ENCODE measurements around the gene PDE3A. TPM values are rescaled to one million over a fixed set of nuclear protein-coding genes. Genes with fewer than 3 reads are reported as not detected.

PDE3A gene
- total RNA-seq, 2 experiments from 2014 or later = not detected

- DNase-seq (ENCODE audit: low spot score) = no peak
- H3K4me3 ChIP-seq (ENCODE audit: low read depth, low read length, poor library complexity, severe bottlenecking) = no peak overlapping the region
- no peaks in the 10 kb centered on the region for H4K20me1 ChIP-seq (ENCODE audit: insufficient read depth, low read length)
- no peak overlapping the region for H3K4me2 ChIP-seq (ENCODE audit: low read length)
- ChIA-PET POLR2A (interaction anchor here (1.0 to 1.5 kb wide), 2 partner anchors 26 to 82 kb away, joined by 3 read pairs; no protein-coding TSS in a partner anchor), CTCF (ENCODE audit: unreplicated experiment) (no interaction called here)
- no peaks in the 10 kb centered on the region for H3K36me3 ChIP-seq (ENCODE audit: insufficient read depth, low read length)
- no peaks in the 10 kb centered on the region for H3K9me3 ChIP-seq (ENCODE audit: low read length)
- intact Hi-C loops (cut with micrococcal nuclease; ENCODE audit: unreplicated experiment) = no loop called here
- TF ChIP-seq EZH2phosphoT487 (IDR thresholded peaks at IDR 0.05; ENCODE audit: borderline replicate concordance, low read depth, low read length) (no peak), CTCF (conservative IDR thresholded peaks at IDR 0.05; ENCODE audit: low read length) (no peak)
- no peak overlapping the region for H3K27ac ChIP-seq (ENCODE audit: low read depth, low read length, poor library complexity, severe bottlenecking)
- no peak overlapping the region for H2AFZ ChIP-seq (ENCODE audit: low read length)
- no peaks in the 10 kb centered on the region for H3K79me2 ChIP-seq (ENCODE audit: insufficient read depth, low read depth, low read length)
- no peaks in the 10 kb centered on the region for H3K9me2 ChIP-seq (ENCODE audit: insufficient read depth, low read length)
- BruUV-seq (replicated peaks) = no TSS peak
- H3K4me1 ChIP-seq (ENCODE audit: insufficient read depth, low read length, poor library complexity, severe bottlenecking) = no peaks in the 10 kb centered on the region
Measured at GRCh38 chr12:20421421-20421820, 53.1 kb downstream of the PDE3A start.

GRCh38 chr12:20423557-20423956 lies 55.2 kb downstream of the PDE3A start:
- intact Hi-C loops (cut with micrococcal nuclease; ENCODE audit: unreplicated experiment) = no loop called here
- BruUV-seq (replicated peaks) = no TSS peak

GRCh38 chr12:20424841-20425240 lies 56.5 kb downstream of the PDE3A start:
- DNase-seq (ENCODE audit: low spot score) = no peak
- H2AFZ ChIP-seq (ENCODE audit: low read length) = no peak overlapping the region
- CTCF ChIA-PET (ENCODE audit: unreplicated experiment) = no interaction called here
- BruUV-seq (replicated peaks) = no TSS peak
- no peaks in the 10 kb centered on the region for H3K79me2 ChIP-seq (ENCODE audit: insufficient read depth, low read depth, low read length)
- no peak overlapping the region for H3K27ac ChIP-seq (ENCODE audit: low read depth, low read length, poor library complexity, severe bottlenecking)
- H4K20me1 ChIP-seq (ENCODE audit: insufficient read depth, low read length) = no peaks in the 10 kb centered on the region
- H3K9me2 ChIP-seq (ENCODE audit: insufficient read depth, low read length) = no peaks in the 10 kb centered on the region
- H3K4me1 ChIP-seq (ENCODE audit: insufficient read depth, low read length, poor library complexity, severe bottlenecking) = no peaks in the 10 kb centered on the region
- H3K36me3 ChIP-seq (ENCODE audit: insufficient read depth, low read length) = no peaks in the 10 kb centered on the region
- intact Hi-C loops (cut with micrococcal nuclease; ENCODE audit: unreplicated experiment) = no loop called here
- TF ChIP-seq EZH2phosphoT487 (IDR thresholded peaks at IDR 0.05; ENCODE audit: borderline replicate concordance, low read depth, low read length) (no peak), CTCF (conservative IDR thresholded peaks at IDR 0.05; ENCODE audit: low read length) (no peak)
- no peak overlapping the region for H3K4me3 ChIP-seq (ENCODE audit: low read depth, low read length, poor library complexity, severe bottlenecking)
- POLR2A ChIA-PET = no interaction called here
- H3K9me3 ChIP-seq (ENCODE audit: low read length) = no peaks in the 10 kb centered on the region
- H3K4me2 ChIP-seq (ENCODE audit: low read length) = no peak overlapping the region

More at GRCh38 chr12:20423557-20423956, 55.2 kb downstream of the PDE3A start:
- DNase-seq (ENCODE audit: low spot score) = no peak
- TF ChIP-seq CTCF (conservative IDR thresholded peaks at IDR 0.05; ENCODE audit: low read length) (no peak), EZH2phosphoT487 (IDR thresholded peaks at IDR 0.05; ENCODE audit: borderline replicate concordance, low read depth, low read length) (no peak)
- Histone ChIP-seq H3K4me3 (ENCODE audit: low read depth, low read length, poor library complexity, severe bottlenecking) (no peak overlapping the region), H2AFZ (ENCODE audit: low read length) (no peak overlapping the region), H3K79me2 (ENCODE audit: insufficient read depth, low read depth, low read length) (no peaks in the 10 kb centered on the region), H3K4me1 (ENCODE audit: insufficient read depth, low read length, poor library complexity, severe bottlenecking) (no peaks in the 10 kb centered on the region), H4K20me1 (ENCODE audit: insufficient read depth, low read length) (no peaks in the 10 kb centered on the region), H3K36me3 (ENCODE audit: insufficient read depth, low read length) (no peaks in the 10 kb centered on the region), H3K4me2 (ENCODE audit: low read length) (no peak overlapping the region), H3K9me2 (ENCODE audit: insufficient read depth, low read length) (no peaks in the 10 kb centered on the region), H3K9me3 (ENCODE audit: low read length) (no peaks in the 10 kb centered on the region), H3K27ac (ENCODE audit: low read depth, low read length, poor library complexity, severe bottlenecking) (no peak overlapping the region)
- POLR2A ChIA-PET = no interaction called here
- CTCF ChIA-PET (ENCODE audit: unreplicated experiment) = no interaction called here
